ENCODE measurements around the gene BNIP5.

- TF ChIP-seq CTCF (conservative IDR thresholded peaks at IDR 0.05) (no peak), ZFX (IDR thresholded peaks at IDR 0.05) (no peak)
Observed at GRCh38 chr6:36368421-36368820, 31.7 kb upstream of the BNIP5 start.
